Stimulated activated CD8-positive, alpha-beta memory T cell treated with anti-CD3 and anti-CD28 coated beads, Interleukin-15, amount 100 ng/mL, for 4 hours (primary cell): ENCODE results near the gene SGCE.

ENCODE experiments used
- DNase-seq, 2 donors: peaks; one replicate each; pipeline ENCODE4 v3.0.0-alpha.2; 2020; ENCODE audit warnings: low read depth in 2 of 2

SGCE gene

GRCh38 chr7:94571816-94572215, 84.1 kb downstream of the SGCE start:
- DNase-seq: no peak

GRCh38 chr7:94567396-94567795, 88.5 kb downstream of the SGCE start:
- DNase-seq: no peak

GRCh38 chr7:94565247-94565894, 90.6 kb downstream of the SGCE start:
- DNase-seq: no peak

GRCh38 chr7:94562525-94562924, 93.4 kb downstream of the SGCE start:
- no peak for DNase-seq

- no peak for DNase-seq
Measured at GRCh38 chr7:94561841-94562514, 94.0 kb downstream of the SGCE start.

- no peak for DNase-seq
Measured at GRCh38 chr7:94559972-94560371, 96.0 kb downstream of the SGCE start.

- DNase-seq: no peak
Measured at GRCh38 chr7:94557215-94557614, 98.7 kb downstream of the SGCE start.

GRCh38 chr7:94556028-94556427, 99.9 kb downstream of the SGCE start:
- DNase-seq: no peak

- DNase-seq: no peak
Measured at GRCh38 chr7:94547126-94547525, 108.8 kb downstream of the SGCE start.

- DNase-seq: no peak
Measured at GRCh38 chr7:94540428-94540827, 115.5 kb downstream of the SGCE start.
